ENCODE results near the gene TRABD2A.

DNA sequence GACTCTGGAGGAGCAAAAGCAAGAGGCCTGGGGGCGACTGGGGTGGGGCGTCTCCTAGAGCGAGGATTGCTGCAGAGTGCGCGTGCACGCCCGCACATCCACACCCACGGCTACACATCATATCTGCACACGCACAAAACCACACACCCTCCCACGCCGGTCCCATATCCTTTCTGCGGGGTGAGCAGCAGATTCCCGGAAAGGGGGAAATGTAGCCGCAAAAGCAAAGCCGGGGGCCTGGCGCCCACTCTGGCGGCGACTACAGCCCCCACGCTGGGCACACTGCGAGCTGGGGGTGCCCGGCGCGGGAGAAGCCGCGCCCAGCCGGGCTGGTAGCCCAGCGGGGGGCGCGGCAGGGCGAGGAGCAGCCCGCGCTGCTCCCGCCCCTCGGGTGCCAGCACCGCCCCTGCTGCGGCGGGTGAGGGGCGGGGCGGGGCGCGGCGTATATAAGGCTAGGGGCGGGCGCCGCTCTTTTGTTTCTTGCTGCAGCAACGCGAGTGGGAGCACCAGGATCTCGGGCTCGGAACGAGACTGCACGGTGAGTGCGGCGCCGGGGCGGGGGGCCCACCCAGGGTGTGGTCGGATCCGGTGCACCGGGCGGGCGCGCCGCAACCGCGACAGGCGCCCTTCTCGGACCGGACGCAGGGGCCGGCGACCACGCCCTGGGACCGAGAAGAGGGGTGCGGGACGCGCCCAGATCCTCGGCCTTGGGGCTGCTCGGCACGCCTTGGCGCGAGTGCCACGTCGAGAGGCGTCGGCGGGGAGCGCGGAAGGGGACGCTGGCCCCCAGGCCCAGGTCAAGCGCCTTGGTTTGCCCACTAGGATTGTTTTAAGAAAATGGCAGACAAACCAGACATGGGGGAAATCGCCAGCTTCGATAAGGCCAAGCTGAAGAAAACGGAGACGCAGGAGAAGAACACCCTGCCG lies 24.6 kb upstream of the TRABD2A start, which contains the start of gene TMSB10:
- TF ChIP-seq, protein P1, sequence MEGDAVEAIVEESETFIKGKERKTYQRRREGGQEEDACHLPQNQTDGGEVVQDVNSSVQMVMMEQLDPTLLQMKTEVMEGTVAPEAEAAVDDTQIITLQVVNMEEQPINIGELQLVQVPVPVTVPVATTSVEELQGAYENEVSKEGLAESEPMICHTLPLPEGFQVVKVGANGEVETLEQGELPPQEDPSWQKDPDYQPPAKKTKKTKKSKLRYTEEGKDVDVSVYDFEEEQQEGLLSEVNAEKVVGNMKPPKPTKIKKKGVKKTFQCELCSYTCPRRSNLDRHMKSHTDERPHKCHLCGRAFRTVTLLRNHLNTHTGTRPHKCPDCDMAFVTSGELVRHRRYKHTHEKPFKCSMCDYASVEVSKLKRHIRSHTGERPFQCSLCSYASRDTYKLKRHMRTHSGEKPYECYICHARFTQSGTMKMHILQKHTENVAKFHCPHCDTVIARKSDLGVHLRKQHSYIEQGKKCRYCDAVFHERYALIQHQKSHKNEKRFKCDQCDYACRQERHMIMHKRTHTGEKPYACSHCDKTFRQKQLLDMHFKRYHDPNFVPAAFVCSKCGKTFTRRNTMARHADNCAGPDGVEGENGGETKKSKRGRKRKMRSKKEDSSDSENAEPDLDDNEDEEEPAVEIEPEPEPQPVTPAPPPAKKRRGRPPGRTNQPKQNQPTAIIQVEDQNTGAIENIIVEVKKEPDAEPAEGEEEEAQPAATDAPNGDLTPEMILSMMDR (IDR thresholded peaks at IDR 0.05): no peak
- no peak for TF ChIP-seq EP300 (IDR thresholded peaks at IDR 0.05)

Measured in sigmoid colon (tissue), 4 donors.